Mesendoderm (in vitro differentiated cells): ENCODE measurements around the gene CARMIL1.

Source experiments
- DNase-seq: peaks from one replicate; pipeline ENCODE4 v3.0.0; 2013
- H2AK5ac ChIP-seq: 2 replicates; pipeline ENCODE4 v1.6.1; 2013; ENCODE audit warnings: low read length, inconsistent platforms
- H2BK120ac ChIP-seq: 2 replicates; pipeline ENCODE4 v1.6.1; 2013; ENCODE audit warnings: low read depth, mild to moderate bottlenecking, low read length, moderate library complexity, mixed read lengths
- H2BK15ac ChIP-seq: replicated peaks from 2 replicates; pipeline ENCODE4 v1.6.1; 2013; ENCODE audit warnings: low read depth, mild to moderate bottlenecking, moderate library complexity
- H2BK5ac ChIP-seq: 2 replicates; pipeline ENCODE4 v1.6.1; 2013; ENCODE audit warnings: low read length, inconsistent platforms
- H3K18ac ChIP-seq: 2 replicates; pipeline ENCODE4 v1.6.1; 2013; ENCODE audit warnings: mild to moderate bottlenecking, low read length, mixed read lengths
- H3K23ac ChIP-seq: one replicate; pipeline ENCODE4 v1.6.1; 2013; ENCODE audit warnings: low read length
- H3K27ac ChIP-seq: 2 replicates; pipeline ENCODE4 v1.5.1; 2013; ENCODE audit warnings: low read depth, mild to moderate bottlenecking, inconsistent platforms, low read length, moderate library complexity
- H3K27me3 ChIP-seq: 2 replicates; pipeline ENCODE4 v1.6.1; 2013; ENCODE audit warnings: low read length, control low read depth, mild to moderate bottlenecking, inconsistent platforms; ENCODE audit not compliant: insufficient read depth, poor library complexity
- H3K36me3 ChIP-seq: 2 replicates; pipeline ENCODE4 v1.6.1; 2013; ENCODE audit warnings: low read length, inconsistent platforms; ENCODE audit not compliant: control insufficient read depth, insufficient read depth
- H3K4ac ChIP-seq: one replicate; pipeline ENCODE4 v1.6.1; 2013; ENCODE audit warnings: low read depth, mild to moderate bottlenecking, low read length, moderate library complexity
- H3K4me1 ChIP-seq: 2 replicates; pipeline ENCODE4 v1.6.1; 2013; ENCODE audit warnings: low read depth, low read length, inconsistent platforms; ENCODE audit not compliant: control insufficient read depth
- H3K4me2 ChIP-seq: 2 replicates; pipeline ENCODE4 v1.6.1; 2013; ENCODE audit warnings: low read length
- H3K4me3 ChIP-seq: 2 replicates; pipeline ENCODE4 v1.5.1; 2013; ENCODE audit warnings: mild to moderate bottlenecking, low read length
- H3K56ac ChIP-seq: one replicate; pipeline ENCODE4 v1.6.1; 2013; ENCODE audit warnings: low read length
- H3K79me1 ChIP-seq: 2 replicates; pipeline ENCODE4 v1.6.1; 2013; ENCODE audit warnings: low read length, inconsistent platforms
- H3K79me2 ChIP-seq: 2 replicates; pipeline ENCODE4 v1.6.1; 2013; ENCODE audit warnings: mild to moderate bottlenecking, low read length; ENCODE audit not compliant: control insufficient read depth, insufficient read depth
- H3K9ac ChIP-seq: 2 replicates; pipeline ENCODE4 v1.6.1; 2013; ENCODE audit warnings: low read length, inconsistent platforms
- H4K5ac ChIP-seq: one replicate; pipeline ENCODE4 v1.6.1; 2013; ENCODE audit warnings: low read length
- H4K8ac ChIP-seq: one replicate; pipeline ENCODE4 v1.6.1; 2013; ENCODE audit warnings: low read depth, mild to moderate bottlenecking, control low read depth, low read length, moderate library complexity
- WGBS: extraction: QIAGEN DNeasy Blood & Tissue Kit; methylation state at CpG from one replicate; pipeline ENCODE4 v1.1.7; 2013; ENCODE audit warnings: low lambda C conversion rate, missing lambda C conversion rate; ENCODE audit not compliant: insufficient coverage; ENCODE audit errors: extremely low coverage; 5-methylcytosine and 5-hydroxymethylcytosine counted together

Gene CARMIL1

DNA sequence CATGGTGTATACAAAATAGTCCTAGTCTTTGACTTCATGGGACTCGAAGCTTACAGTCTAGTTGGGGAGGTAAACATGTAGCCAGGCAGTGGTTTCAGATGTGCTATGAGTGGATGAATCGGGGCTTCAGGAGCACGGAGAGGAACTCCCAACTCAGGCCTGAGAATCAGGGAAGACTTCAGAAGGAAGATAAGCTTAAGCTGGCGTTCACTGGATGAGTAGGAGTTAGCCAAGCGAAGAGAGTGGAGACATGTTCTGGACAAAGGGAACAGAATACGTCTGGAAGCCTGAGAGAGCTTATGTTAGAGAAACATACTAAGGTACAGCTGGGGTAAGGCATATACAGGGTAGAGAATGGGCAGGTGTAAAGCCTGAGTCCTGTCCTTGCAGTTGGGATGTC lies 8.8 kb downstream of the CARMIL1 start:
- Histone ChIP-seq H3K18ac (no peak overlapping the region), H2BK15ac (no peak overlapping the region), H3K27ac (no peak overlapping the region), H3K79me2 (peaks cover 15% of the 10 kb centered on the region), H3K4me1 (peaks cover 2% of the 10 kb centered on the region), H3K4me3 (no peak overlapping the region), H4K8ac (no peak overlapping the region), H3K27me3 (no peaks in the 10 kb centered on the region), H3K4me2 (no peak overlapping the region), H2AK5ac (no peak overlapping the region), H3K79me1 (peaks cover 16% of the 10 kb centered on the region), H3K4ac (no peak overlapping the region), H3K36me3 (no peaks in the 10 kb centered on the region), H4K5ac (no peak overlapping the region), H3K9ac (no peak overlapping the region), H3K23ac (no peak overlapping the region), H3K56ac (no peak overlapping the region), H2BK120ac (no peak overlapping the region), H2BK5ac (no peak overlapping the region)
- no peak for DNase-seq
- WGBS: no CpG with 5 or more reads among the region's 6 CpGs

DNA sequence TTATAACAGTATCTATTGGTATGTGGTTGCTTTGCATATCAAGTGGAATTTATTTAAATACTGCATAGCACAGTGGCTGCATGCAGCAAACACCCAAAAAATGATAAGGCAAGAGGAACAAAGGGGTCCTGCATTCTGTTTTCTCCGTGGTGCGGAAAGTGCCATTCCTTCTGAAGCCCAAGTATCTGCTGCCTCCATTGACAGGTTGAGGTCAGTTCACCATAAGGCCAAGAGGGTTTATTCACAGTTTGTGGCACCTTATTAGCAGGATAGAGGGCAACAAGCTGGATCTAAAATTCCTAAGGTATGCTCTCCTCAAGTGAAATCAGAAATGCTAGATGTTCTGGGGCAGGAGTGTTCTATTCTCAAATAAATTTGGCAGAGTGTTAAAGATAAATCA lies 9.3 kb downstream of the CARMIL1 start:
- Histone ChIP-seq H3K79me1 (peaks cover 13% of the 10 kb centered on the region), H4K5ac (no peak overlapping the region), H3K23ac (no peak overlapping the region), H4K8ac (no peak overlapping the region), H3K4me1 (peaks cover 2% of the 10 kb centered on the region), H3K18ac (no peak overlapping the region), H3K27me3 (no peaks in the 10 kb centered on the region), H3K36me3 (no peaks in the 10 kb centered on the region), H3K4ac (no peak overlapping the region), H3K9ac (no peak overlapping the region), H3K4me2 (no peak overlapping the region), H2AK5ac (no peak overlapping the region), H2BK120ac (no peak overlapping the region), H3K27ac (no peak overlapping the region), H2BK15ac (no peak overlapping the region), H3K79me2 (peaks cover 12% of the 10 kb centered on the region), H3K56ac (no peak overlapping the region), H2BK5ac (no peak overlapping the region), H3K4me3 (no peak overlapping the region)
- DNase-seq: peak; percentile 45
- no CpG with 5 or more reads among the region's 2 CpGs for WGBS

DNA sequence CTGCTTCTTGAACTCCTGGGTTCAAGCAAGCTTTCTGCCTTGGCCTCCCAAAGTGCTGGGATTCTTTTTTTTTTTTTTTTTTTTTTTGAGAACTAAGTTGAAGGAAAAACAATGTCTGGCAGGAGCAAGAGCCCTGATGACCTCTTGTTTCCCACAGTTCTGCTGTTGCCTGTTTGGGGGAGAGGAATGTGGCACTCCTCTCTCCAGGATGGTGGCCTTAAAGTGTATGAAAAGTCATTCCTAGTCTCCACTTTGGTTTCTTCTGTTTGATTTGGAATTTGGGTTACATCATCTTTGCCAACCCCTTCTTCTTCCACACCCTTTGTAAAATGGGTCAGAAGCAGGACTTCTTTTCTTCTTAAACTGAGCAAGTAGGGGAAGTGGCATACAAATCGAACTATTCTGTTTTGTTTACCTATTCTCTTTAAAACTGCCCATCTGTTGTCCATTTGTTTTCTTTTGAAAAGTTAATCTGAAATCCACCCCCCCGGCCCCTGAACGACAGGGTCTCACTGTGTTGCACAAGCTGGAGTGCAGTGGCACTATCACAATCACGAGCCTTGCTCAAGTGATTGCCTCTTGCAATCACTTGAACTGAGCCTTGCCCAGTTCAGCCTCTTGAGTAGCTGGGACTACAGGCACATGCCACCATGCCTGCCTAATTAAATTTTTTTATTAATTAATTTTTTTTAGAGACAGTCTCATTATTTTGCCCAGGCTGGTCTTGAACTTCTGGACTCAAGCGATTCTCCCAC lies 11.3 kb downstream of the CARMIL1 start:
- H3K9ac ChIP-seq: no peak overlapping the region
- no peak overlapping the region for H3K18ac ChIP-seq
- no peak overlapping the region for H4K5ac ChIP-seq
- no peak for DNase-seq
- H3K4me3 ChIP-seq: no peak overlapping the region
- H3K4me2 ChIP-seq: no peak overlapping the region
- no peak overlapping the region for H3K56ac ChIP-seq
- no peak overlapping the region for H2BK5ac ChIP-seq
- H3K79me1 ChIP-seq: peaks cover 12% of the 10 kb centered on the region
- H3K27ac ChIP-seq: no peak overlapping the region
- no peak overlapping the region for H4K8ac ChIP-seq
- no peak overlapping the region for H3K23ac ChIP-seq
- peaks cover 10% of the 10 kb centered on the region for H3K79me2 ChIP-seq
- no peak overlapping the region for H2AK5ac ChIP-seq
- WGBS: no CpG with 5 or more reads among the region's 5 CpGs
- H3K4ac ChIP-seq: no peak overlapping the region
- H3K27me3 ChIP-seq: no peaks in the 10 kb centered on the region
- H3K36me3 ChIP-seq: no peaks in the 10 kb centered on the region
- no peak overlapping the region for H2BK15ac ChIP-seq
- H3K4me1 ChIP-seq: peaks cover 2% of the 10 kb centered on the region
- no peak overlapping the region for H2BK120ac ChIP-seq

DNA sequence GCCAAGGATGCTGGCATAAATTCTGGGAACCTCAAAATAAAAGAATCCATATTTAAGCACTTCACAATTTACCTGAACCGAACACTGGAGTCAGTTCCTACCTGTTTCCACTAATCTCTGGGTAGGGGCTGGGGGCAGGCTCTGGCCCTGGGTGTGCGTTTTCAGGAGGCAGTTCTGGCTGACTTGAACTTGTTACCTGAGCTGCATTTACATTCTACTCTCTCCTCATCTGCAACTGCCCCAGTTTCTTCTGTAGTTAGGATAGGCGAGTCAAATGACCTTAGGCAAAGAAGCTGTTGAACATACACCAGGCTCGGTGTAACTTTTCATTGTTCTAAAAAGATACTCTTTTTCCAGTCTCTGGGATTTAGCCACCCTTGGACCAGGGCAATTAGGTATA lies 13.2 kb downstream of the CARMIL1 start:
- no peak for DNase-seq
- Histone ChIP-seq H2BK15ac (no peak overlapping the region), H2BK120ac (no peak overlapping the region), H2BK5ac (no peak overlapping the region), H3K4ac (no peak overlapping the region), H3K23ac (no peak overlapping the region), H3K79me2 (peaks cover 12% of the 10 kb centered on the region), H3K9ac (no peak overlapping the region), H3K79me1 (peaks cover 12% of the 10 kb centered on the region), H2AK5ac (no peak overlapping the region), H3K4me2 (no peak overlapping the region), H3K4me1 (peaks cover 2% of the 10 kb centered on the region), H3K27me3 (no peaks in the 10 kb centered on the region), H3K56ac (no peak overlapping the region), H4K5ac (no peak overlapping the region), H3K18ac (no peak overlapping the region), H4K8ac (no peak overlapping the region), H3K36me3 (no peaks in the 10 kb centered on the region), H3K27ac (no peak overlapping the region), H3K4me3 (no peak overlapping the region)
- WGBS: no CpG with 5 or more reads among the region's 4 CpGs

DNA sequence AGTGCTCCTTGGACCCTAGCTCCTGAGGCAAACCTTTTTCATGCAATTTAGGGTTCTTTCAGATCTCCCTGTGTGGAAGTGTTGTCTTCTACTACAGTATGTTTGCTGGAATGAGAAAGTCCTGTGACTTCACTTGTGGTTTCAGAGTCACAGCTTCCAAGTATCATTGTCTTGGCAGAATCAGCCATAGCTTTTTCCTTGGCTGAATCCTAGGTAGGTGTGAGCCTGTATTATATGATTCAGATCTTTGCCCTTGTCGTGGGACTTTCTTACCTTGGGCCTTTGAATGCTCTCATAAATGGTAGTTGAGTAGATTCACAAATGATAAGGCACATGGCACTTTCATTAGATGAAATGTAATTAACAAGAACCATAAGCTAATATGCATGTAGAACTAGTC lies 16.5 kb downstream of the CARMIL1 start:
- no peaks in the 10 kb centered on the region for H3K27me3 ChIP-seq
- no peak overlapping the region for H2BK5ac ChIP-seq
- no peak overlapping the region for H4K8ac ChIP-seq
- no peak overlapping the region for H3K56ac ChIP-seq
- DNase-seq: no peak
- no peak overlapping the region for H2AK5ac ChIP-seq
- H4K5ac ChIP-seq: no peak overlapping the region
- H3K9ac ChIP-seq: no peak overlapping the region
- H3K79me1 ChIP-seq: peaks cover 7% of the 10 kb centered on the region
- H3K23ac ChIP-seq: no peak overlapping the region
- H3K18ac ChIP-seq: no peak overlapping the region
- WGBS: no CpG with 5 or more reads among the region's 1 CpG
- no peaks in the 10 kb centered on the region for H3K36me3 ChIP-seq
- H3K79me2 ChIP-seq: peaks cover 7% of the 10 kb centered on the region
- H2BK120ac ChIP-seq: no peak overlapping the region
- H3K27ac ChIP-seq: no peak overlapping the region
- no peak overlapping the region for H3K4me3 ChIP-seq
- no peak overlapping the region for H3K4me2 ChIP-seq
- no peak overlapping the region for H3K4ac ChIP-seq
- H2BK15ac ChIP-seq: no peak overlapping the region
- no peaks in the 10 kb centered on the region for H3K4me1 ChIP-seq
